Measurements from ENCODE around the gene COPZ2. TPM values are rescaled to one million over a fixed set of nuclear protein-coding genes. Genes with fewer than 3 reads are reported as not detected.

COPZ2 gene
- total and polyA plus RNA-seq, 9 of the 15 experiments (the other 6 are each of a cell fraction or from before 2014, with no cell fraction given), result 0.22 to 0.49 TPM; not detected in 7

DNA sequence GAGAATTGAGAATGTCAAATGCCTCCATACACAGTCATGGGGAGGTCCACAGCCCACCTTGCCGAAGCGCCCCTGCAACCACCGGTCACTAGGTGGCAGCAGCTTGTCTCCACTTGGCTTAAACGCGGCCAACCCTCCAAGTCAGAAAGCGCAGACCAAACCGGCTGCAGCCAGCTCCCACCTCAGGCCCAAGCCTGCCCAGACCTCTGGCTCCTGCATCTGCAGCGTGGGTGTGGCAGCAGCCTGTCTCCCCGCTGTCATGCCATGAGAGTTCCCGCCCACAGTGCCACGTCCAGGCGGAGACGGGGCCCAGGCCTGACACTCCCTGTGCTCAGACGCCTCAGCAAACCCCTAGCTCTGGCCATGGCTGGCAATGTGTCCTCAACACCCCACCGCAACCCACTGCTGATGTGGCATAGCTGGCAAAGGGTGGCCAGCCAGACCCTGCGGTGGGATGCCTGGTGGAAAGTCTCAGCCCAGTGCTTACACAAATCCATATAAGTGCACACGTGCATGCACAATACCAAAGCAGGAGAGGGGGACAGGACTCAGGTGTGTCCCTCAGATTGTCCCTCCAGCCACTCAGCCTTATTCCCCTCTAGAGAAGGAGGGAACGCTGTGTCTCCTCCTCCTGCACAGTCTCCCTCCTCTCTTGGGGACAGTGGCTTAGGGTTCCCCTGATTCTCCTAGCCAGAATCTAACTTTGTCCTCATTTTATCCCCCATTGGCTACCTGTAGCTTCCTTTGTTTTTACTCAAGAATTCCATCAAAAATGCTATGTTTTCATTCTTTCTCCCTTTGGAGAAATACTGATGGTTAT lies 10.9 kb downstream of the COPZ2 start (continued):
- TF ChIP-seq, protein P1, sequence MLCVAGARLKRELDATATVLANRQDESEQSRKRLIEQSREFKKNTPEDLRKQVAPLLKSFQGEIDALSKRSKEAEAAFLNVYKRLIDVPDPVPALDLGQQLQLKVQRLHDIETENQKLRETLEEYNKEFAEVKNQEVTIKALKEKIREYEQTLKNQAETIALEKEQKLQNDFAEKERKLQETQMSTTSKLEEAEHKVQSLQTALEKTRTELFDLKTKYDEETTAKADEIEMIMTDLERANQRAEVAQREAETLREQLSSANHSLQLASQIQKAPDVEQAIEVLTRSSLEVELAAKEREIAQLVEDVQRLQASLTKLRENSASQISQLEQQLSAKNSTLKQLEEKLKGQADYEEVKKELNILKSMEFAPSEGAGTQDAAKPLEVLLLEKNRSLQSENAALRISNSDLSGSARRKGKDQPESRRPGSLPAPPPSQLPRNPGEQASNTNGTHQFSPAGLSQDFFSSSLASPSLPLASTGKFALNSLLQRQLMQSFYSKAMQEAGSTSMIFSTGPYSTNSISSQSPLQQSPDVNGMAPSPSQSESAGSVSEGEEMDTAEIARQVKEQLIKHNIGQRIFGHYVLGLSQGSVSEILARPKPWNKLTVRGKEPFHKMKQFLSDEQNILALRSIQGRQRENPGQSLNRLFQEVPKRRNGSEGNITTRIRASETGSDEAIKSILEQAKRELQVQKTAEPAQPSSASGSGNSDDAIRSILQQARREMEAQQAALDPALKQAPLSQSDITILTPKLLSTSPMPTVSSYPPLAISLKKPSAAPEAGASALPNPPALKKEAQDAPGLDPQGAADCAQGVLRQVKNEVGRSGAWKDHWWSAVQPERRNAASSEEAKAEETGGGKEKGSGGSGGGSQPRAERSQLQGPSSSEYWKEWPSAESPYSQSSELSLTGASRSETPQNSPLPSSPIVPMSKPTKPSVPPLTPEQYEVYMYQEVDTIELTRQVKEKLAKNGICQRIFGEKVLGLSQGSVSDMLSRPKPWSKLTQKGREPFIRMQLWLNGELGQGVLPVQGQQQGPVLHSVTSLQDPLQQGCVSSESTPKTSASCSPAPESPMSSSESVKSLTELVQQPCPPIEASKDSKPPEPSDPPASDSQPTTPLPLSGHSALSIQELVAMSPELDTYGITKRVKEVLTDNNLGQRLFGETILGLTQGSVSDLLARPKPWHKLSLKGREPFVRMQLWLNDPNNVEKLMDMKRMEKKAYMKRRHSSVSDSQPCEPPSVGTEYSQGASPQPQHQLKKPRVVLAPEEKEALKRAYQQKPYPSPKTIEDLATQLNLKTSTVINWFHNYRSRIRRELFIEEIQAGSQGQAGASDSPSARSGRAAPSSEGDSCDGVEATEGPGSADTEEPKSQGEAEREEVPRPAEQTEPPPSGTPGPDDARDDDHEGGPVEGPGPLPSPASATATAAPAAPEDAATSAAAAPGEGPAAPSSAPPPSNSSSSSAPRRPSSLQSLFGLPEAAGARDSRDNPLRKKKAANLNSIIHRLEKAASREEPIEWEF (CRISPR knock-in tag; IDR thresholded peaks at IDR 0.05), result no peak
- TF ChIP-seq DACH1 (IDR thresholded peaks at IDR 0.05; ENCODE audit: partially characterized antibody), result no peak
- TF ChIP-seq, protein P2, sequence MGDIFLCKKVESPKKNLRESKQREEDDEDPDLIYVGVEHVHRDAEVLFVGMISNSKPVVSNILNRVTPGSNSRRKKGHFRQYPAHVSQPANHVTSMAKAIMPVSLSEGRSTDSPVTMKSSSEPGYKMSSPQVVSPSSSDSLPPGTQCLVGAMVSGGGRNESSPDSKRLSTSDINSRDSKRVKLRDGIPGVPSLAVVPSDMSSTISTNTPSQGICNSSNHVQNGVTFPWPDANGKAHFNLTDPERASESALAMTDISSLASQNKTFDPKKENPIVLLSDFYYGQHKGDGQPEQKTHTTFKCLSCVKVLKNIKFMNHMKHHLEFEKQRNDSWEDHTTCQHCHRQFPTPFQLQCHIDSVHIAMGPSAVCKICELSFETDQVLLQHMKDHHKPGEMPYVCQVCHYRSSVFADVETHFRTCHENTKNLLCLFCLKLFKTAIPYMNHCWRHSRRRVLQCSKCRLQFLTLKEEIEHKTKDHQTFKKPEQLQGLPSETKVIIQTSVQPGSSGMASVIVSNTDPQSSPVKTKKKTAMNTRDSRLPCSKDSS (IDR thresholded peaks at IDR 0.05; ENCODE audit: low read depth, partially characterized antibody), result no peak
- 0 out of 4 replicates have a peak, but pooled peaks have one; percentile 28 to 54 for TF ChIP-seq MAZ (CRISPR knock-in tag; conservative IDR thresholded peaks at IDR 0.05 in 1 of 2, IDR thresholded peaks at IDR 0.05 in 1 of 2)
- TF ChIP-seq FOXK1 (CRISPR knock-in tag; IDR thresholded peaks at IDR 0.05; ENCODE audit: borderline replicate concordance), result no peak
- TF ChIP-seq, protein P3, sequence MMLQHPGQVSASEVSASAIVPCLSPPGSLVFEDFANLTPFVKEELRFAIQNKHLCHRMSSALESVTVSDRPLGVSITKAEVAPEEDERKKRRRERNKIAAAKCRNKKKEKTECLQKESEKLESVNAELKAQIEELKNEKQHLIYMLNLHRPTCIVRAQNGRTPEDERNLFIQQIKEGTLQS (IDR thresholded peaks at IDR 0.05), result no peak
- TF ChIP-seq, protein P3 (CRISPR knock-in tag; conservative IDR thresholded peaks at IDR 0.05), result no peak
- TF ChIP-seq GABPB1 (CRISPR knock-in tag; IDR thresholded peaks at IDR 0.05), result 0 out of 2 replicates have a peak, but pooled peaks have one; percentile 40
- TF ChIP-seq RBM34 (IDR thresholded peaks at IDR 0.05; ENCODE audit: borderline replicate concordance, insufficient read depth, low read length), result no peak
- no peak for TF ChIP-seq YBX1 (IDR thresholded peaks at IDR 0.05)
- TF ChIP-seq TCF7L2 (IDR thresholded peaks at IDR 0.05; ENCODE audit: low read depth, low read length), result no peak
- no peak for TF ChIP-seq ZNF12 (CRISPR knock-in tag; IDR thresholded peaks at IDR 0.05)
- TF ChIP-seq ZNF253 (CRISPR knock-in tag; conservative IDR thresholded peaks at IDR 0.05), result no peak
- TF ChIP-seq, protein P4, sequence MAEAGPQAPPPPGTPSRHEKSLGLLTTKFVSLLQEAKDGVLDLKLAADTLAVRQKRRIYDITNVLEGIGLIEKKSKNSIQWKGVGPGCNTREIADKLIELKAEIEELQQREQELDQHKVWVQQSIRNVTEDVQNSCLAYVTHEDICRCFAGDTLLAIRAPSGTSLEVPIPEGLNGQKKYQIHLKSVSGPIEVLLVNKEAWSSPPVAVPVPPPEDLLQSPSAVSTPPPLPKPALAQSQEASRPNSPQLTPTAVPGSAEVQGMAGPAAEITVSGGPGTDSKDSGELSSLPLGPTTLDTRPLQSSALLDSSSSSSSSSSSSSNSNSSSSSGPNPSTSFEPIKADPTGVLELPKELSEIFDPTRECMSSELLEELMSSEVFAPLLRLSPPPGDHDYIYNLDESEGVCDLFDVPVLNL (CRISPR knock-in tag; IDR thresholded peaks at IDR 0.05; ENCODE audit: low read depth), result no peak
- TF ChIP-seq HSF4 (CRISPR knock-in tag; IDR thresholded peaks at IDR 0.05; ENCODE audit: borderline replicate concordance), result no peak
- no peak for TF ChIP-seq NFE2L1 (tag; IDR thresholded peaks at IDR 0.05; ENCODE audit: borderline replicate concordance, low read depth)
- no peak for TF ChIP-seq NR4A1 (CRISPR knock-in tag; IDR thresholded peaks at IDR 0.05)
- TF ChIP-seq NR4A1 (tag; IDR thresholded peaks at IDR 0.05), result no peak
- no peak for TF ChIP-seq POLR2H (tag; IDR thresholded peaks at IDR 0.05; ENCODE audit: low read depth)

Data from K562 (cell line).